Measurements from ENCODE around the gene NTM.

DNA sequence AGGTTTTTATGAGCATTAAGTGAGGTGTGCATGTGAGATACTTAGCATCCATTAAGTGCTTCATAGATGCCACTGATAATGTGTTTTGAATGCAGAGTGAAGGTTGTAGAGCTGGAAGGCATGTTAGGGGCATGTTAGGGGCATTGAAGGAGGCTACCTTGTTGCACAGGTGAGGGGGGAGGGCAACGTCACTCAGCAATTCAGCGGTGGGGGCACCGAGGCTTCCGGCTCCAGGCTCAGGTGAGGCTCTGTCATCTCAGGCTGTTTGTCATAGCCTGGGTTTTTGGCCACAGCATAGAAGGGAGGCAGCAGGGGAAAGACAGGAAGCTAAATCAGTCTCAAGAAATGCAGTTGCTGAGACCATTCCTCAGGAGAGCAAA, 299.0 kb downstream of the NTM start:
- TF ChIP-seq, protein P1, sequence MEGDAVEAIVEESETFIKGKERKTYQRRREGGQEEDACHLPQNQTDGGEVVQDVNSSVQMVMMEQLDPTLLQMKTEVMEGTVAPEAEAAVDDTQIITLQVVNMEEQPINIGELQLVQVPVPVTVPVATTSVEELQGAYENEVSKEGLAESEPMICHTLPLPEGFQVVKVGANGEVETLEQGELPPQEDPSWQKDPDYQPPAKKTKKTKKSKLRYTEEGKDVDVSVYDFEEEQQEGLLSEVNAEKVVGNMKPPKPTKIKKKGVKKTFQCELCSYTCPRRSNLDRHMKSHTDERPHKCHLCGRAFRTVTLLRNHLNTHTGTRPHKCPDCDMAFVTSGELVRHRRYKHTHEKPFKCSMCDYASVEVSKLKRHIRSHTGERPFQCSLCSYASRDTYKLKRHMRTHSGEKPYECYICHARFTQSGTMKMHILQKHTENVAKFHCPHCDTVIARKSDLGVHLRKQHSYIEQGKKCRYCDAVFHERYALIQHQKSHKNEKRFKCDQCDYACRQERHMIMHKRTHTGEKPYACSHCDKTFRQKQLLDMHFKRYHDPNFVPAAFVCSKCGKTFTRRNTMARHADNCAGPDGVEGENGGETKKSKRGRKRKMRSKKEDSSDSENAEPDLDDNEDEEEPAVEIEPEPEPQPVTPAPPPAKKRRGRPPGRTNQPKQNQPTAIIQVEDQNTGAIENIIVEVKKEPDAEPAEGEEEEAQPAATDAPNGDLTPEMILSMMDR (IDR thresholded peaks at IDR 0.05) = no peak
- TF ChIP-seq POLR2A (IDR thresholded peaks at IDR 0.05) = no peak
